ENCODE measurements around the gene FGL2.
"Not testable (repeated sequence)": the region's sequence is repeated elsewhere in the genome, so short reads cannot be mapped to it uniquely, and the experiment has no call there.

Gene FGL2

GRCh38 chr7:77155601-77156377 is 43.8 kb downstream of the FGL2 start:
- peak; percentile 49 for DNase-seq

- peak; percentile 8 for DNase-seq
These were observed 44.6 kb downstream of the FGL2 start for GRCh38 chr7:77154917-77155464.

GRCh38 chr7:77152232-77152631 is 47.4 kb downstream of the FGL2 start:
- not testable (repeated sequence) for DNase-seq

Data from activated CD4-positive, alpha-beta T cell treated with anti-CD3 and anti-CD28 coated beads, Interleukin-2, Interleukin-6, amounts not matched to agents 100 ng/mL and 50 ng/mL, durations not matched to agents 16 hours and 8 hours (primary cell).